HG03108 (cell line): ENCODE data around the gene EBP.
"Not testable (repeated sequence)": the region's sequence is repeated elsewhere in the genome, so short reads cannot be mapped to it uniquely, and the experiment has no call there.

Experiments used
- ATAC-seq: cut with Tn5 transposase; IDR thresholded peaks from one replicate; pipeline ENCODE4 v1.9.1; 2021; ENCODE audit warnings: moderate library complexity; ENCODE audit not compliant: unreplicated experiment

EBP gene

GRCh38 chrX:48520976-48521352 lies 644 bp upstream of the EBP start:
- no peak for ATAC-seq

GRCh38 chrX:48522291-48522690 lies 683 bp downstream of the EBP start:
- no peak for ATAC-seq

- ATAC-seq = no peak
Observed at GRCh38 chrX:48523682-48524081, 2.1 kb downstream of the EBP start.

- not testable (repeated sequence) for ATAC-seq
Observed at GRCh38 chrX:48525853-48526252, 4.2 kb downstream of the EBP start.

- ATAC-seq = no peak
Observed at GRCh38 chrX:48530736-48531135, 9.1 kb downstream of the EBP start.

- ATAC-seq = no peak
Observed at GRCh38 chrX:48531358-48531959, 9.9 kb downstream of the EBP start.

- no peak for ATAC-seq
Observed at GRCh38 chrX:48532161-48532560, 10.6 kb downstream of the EBP start.

- ATAC-seq = no peak
Observed at GRCh38 chrX:48533165-48533564, 11.6 kb downstream of the EBP start.

GRCh38 chrX:48538641-48539344 lies 17.2 kb downstream of the EBP start:
- ATAC-seq = no peak

GRCh38 chrX:48539345-48540027 lies 17.9 kb downstream of the EBP start, which contains the start of gene TBC1D25:
TSS of gene TBC1D25 (plus strand) at chrX:48539714. CDS start at chrX:48539798, 84 bp downstream.
- peak; percentile 82 for ATAC-seq

GRCh38 chrX:48540028-48540375 lies 18.4 kb downstream of the EBP start:
- ATAC-seq = peak; percentile 18

- ATAC-seq = no peak
Observed at GRCh38 chrX:48540480-48540879, 18.9 kb downstream of the EBP start.

GRCh38 chrX:48541140-48541814 lies 19.7 kb downstream of the EBP start:
- ATAC-seq = no peak

GRCh38 chrX:48548871-48549270 lies 27.3 kb downstream of the EBP start:
- ATAC-seq = no peak

- ATAC-seq = not testable (repeated sequence)
Observed at GRCh38 chrX:48555731-48556325, 34.2 kb downstream of the EBP start.

- no peak for ATAC-seq
Observed at GRCh38 chrX:48558271-48558670, 36.7 kb downstream of the EBP start.

GRCh38 chrX:48559636-48560035 lies 38.0 kb downstream of the EBP start:
- ATAC-seq = no peak

GRCh38 chrX:48560056-48560455 lies 38.4 kb downstream of the EBP start:
- ATAC-seq = no peak

- ATAC-seq = no peak
Observed at GRCh38 chrX:48560681-48561080, 39.1 kb downstream of the EBP start.

- peak; percentile 40 for ATAC-seq
Observed at GRCh38 chrX:48569958-48570357, 48.4 kb downstream of the EBP start.

- ATAC-seq = no peak
Observed at GRCh38 chrX:48573690-48574269, 52.2 kb downstream of the EBP start.
